ENCODE measurements around the gene DCTN1. TPM values are rescaled to one million over a fixed set of nuclear protein-coding genes. Genes with fewer than 3 reads are reported as not detected.

DCTN1 gene
- polyA plus RNA-seq, 1 donor: 98.0 TPM

DNA sequence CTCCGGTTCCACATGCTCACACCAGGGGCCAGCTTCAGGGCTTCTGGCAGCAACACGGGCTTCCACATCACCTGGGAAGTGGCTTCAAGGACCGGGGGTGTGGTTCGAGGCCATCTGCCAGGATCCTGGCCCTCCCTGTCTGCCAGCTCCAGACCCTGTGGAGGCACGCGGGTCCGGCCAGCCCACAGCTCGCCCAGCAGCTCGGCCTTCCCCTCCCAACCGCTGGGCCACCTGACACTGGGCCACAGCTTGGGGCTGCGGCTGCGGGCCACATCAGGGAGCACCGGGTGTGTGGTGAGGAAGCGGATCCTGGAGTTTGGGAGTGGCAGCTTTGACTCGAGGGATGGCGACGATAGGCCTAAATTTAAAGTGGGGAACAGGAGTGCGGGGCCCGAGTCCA is 34.3 kb upstream of the DCTN1 start:
- DNase-seq (ENCODE audit: low read depth): no peak

DNA sequence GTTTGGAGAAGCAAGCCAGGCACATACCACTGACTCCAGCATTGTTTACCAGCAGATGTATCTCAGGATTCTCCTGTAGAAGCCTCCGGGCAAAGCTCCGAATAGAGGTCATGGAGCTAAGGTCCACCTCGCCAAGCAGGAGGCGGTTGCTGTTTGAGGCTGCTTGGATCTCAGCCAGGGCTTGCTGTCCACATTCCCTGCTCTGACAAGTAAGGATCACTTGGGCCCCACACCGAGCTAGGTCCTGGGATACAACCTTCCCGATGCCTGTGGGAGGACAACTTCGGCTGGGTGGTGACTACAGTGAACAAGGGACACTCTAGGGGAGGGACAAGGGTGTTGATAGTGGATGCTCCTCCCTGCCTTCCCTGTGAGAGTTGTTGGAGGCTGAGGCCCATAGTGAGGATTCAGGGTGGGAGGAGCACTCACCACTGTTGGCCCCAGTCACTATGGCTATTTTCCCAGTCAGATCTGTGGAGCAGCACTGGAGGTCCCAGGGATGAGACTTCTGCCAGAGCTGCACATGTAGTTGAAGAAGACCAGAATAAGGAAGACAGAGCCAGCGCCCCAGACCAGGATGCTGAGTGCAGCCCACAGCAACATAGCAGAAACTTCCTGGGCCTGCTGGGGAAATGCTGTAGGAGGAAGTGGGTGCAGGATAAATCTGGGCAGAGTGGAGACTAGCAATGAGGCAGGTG is 33.0 kb upstream of the DCTN1 start:
- peak; percentile 52 for DNase-seq (ENCODE audit: low read depth)

DNA sequence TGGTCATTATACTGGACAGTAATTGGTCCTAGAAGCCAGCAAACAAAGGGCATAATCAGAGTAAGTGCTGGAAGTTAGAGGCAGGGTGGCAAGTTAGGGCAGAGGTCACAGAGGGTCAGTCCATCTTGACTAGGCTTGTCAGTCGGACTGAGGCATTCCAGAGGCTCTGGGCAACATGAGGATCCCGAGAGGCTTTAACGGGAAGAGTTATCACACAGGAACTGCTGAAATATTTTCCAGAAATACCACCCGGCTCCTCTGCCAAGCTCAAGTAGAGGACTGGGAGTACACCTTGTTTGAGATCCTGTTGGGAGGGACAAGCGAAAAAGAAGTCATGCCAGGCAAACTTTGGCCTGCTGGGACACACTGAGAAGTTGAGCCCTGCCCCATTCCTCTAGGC is 27.6 kb upstream of the DCTN1 start:
- no peak for DNase-seq (ENCODE audit: low read depth)

DNA sequence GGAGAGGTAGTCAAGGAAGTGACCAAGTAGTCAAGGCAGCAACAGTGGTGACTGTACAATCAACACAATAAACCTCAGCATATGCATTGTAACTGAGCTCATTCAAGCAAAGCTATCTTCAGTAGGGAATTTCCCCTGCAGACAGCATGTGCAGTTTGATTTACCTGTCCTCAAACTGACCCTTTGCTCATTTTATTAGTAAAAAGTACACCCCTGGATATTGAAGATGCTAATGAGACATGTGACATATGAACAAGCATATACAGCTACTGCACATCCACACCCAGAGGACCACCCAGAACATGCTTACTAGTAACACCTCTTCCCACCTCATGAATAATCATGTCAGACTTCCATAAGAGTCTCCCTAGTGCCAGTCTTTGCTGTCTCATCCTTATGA is 25.9 kb upstream of the DCTN1 start:
- DNase-seq (ENCODE audit: low read depth): no peak

DNA sequence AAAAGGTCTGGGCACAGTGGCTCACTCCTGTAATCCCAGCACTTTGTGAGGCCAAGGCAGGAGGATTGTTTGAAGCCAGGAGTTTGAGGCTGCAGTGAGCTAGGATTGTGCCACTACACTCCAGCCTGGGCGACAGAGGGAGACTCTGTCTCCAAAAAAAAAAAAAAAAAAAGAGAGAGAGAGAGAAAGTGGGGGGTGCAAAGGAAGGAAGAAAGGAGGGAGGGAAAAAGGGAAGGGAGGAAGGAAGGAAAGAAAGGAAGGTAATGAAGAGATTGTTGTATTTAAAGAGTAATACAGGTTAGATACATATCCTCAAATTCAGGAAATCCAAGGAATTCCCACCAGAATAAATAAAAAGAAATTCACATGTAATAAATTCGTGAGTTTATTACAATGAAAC is 21.8 kb upstream of the DCTN1 start:
- DNase-seq (ENCODE audit: low read depth): no peak

DNA sequence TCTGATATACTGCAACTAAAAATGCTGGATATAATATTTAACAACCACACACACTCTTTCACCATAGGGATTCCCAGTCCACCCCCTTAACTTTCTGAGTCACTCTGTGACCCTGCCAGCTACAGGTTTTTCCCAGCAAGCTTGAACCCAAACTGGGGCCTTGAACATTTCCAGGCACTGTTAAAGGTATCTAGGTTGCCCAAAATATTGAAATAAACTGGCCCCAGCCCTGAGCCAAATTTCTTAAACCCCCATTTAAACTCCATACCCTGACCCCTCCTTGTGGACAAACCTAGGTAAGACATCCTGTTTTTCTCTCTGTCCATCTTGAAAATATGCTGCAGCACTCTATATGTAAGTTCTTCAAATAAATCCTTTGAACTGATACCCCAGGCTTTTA is 19.7 kb upstream of the DCTN1 start:
- no peak for DNase-seq (ENCODE audit: low read depth)

DNA sequence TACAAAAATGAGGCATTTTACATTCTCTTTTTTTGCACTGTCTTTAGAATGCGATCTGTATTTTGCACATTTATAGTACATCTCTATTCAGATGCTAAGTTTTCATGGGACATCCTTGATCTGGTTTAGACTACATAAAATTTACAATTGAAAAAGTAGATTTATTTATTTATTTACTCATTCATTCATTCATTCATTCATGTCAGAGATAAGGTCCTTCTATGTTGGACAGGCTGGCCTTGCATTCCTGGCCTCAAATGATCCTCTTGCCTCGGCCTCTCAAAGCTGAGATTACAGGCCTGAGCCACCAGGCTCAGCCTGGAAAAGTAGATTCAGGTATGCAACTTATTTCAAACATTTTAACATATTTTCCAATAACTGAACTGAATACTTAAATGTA is 16.0 kb upstream of the DCTN1 start:
- no peak for DNase-seq (ENCODE audit: low read depth)

DNA sequence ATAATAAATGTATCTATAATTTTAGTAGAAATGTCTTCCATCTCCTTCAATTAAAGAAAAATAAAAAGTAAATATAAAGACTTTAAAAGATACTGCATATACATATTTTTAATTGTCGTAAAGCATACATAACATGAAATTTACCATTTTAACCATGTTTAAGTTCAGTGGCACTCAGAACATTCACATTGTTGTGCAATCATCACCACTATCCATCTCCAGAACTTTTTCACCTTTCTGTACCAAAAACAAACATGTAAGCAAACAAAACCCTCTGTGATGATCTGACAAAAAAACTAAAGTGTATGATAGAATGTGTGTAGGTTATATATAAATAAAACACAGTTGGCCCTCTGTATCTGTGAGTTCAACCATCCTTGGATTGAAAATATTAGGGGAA is 13.4 kb upstream of the DCTN1 start:
- no peak for DNase-seq (ENCODE audit: low read depth)

DNA sequence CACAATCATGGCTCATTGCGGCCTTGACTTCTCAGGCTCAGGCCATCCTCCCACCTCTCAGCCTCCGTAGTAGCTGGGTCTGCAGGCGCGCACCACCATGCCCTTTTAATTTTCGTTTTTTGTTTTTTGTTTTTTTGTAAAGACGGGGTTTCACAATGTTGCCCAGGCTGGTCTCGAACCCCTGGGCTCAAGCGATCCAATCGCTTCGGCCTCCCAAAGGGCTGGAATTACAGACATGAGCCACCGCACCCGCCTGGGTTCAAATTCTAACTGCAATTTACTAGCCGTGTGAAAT is 12.3 kb upstream of the DCTN1 start:
- DNase-seq (ENCODE audit: low read depth): no peak

DNA sequence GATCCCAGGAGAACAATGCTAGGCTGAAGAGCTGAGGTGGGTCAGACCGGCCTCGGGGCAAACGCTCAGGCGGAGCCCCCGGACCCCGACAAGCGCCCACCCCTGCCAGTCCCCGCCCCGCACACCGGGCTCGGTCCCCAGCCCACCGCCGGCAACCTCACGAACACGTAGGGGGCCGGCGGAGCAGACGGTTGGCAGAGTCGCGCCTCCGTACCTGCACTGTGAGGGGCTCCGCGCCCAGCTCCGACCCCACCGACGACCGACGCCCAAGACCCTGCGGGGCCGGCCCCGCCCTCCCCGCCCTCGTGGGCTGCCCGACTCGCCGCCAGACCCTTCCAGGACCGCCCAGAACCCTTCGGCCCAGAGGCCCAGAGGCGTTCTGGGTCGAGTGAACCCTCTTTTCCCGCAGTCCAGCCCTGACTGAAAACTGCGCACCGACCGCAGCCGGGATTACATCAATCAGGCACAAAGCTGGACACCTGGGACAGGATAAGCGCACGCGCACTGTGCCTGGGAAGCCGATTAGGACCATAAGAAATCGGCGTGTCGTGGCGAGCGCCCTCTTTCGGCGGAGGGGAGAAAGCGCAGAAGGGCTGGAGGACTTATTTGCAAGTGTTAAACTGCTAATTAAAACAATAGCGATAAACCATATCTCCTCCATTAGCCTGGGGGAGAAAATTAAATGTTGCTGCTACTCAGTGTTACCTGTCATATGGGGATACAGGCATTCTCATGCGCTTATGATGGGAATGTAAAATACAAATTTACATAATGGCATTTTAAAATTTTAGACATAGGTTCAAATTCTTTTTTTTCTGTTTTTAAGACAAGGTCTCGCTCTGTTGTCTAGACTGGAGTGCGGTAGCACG is 11.7 kb upstream of the DCTN1 start:
- peak; percentile 78 for DNase-seq (ENCODE audit: low read depth)

DNA sequence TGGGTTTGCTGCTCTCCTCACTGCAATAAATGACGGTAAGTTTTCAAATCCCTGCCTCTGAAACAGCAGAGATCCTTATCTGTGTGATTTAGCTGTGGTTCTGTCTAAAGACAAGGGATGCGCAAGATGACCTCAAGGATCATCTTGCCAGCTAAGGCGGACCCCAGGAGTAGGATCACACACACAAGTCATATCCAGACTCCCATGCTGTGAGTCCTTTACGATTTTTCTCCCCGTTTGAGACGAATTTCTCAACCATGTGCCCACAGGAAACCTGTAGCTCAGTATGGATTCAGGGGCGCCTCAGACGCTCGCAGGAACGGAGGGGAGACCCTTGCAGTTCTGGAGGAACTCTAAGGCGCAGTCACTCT is 11.1 kb upstream of the DCTN1 start:
- no peak for DNase-seq (ENCODE audit: low read depth)

DNA sequence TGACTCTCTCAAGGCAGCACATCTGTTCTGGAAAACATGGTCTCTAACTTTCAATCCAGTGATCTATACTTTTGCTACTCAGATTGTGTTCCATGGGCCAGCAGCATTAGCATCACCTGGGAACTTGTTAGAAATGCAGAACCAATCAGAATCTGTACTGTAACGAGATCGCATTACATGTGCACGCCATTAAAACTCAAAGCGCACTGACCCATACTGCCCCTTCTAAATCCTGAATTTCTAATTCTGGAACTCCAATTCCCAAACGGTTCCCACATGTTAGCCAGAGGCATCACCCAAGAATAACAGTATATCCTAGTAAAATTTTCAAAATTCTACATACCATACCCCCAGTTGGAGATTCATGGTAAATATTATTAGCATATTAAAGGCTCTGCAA is 10.5 kb upstream of the DCTN1 start:
- no peak for DNase-seq (ENCODE audit: low read depth)

DNA sequence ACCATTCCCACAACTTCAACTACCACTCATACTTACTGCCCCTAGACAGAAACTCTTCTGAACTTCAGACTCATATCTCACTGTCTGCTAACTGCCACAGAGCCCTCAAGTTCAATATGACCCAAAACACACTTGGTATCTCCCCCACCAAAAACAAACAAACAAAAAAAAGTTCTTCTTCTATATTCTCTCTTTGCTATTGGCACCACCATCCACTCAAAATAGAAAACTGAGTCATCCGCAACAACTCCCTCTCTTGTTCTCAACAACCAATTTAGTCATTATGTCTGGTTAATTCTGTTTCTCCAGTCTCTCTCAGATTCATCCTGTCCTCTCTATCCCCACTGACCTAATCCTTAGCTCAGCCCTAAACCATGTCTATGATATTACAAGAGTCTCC is 7.2 kb upstream of the DCTN1 start:
- no peak for DNase-seq (ENCODE audit: low read depth)

DNA sequence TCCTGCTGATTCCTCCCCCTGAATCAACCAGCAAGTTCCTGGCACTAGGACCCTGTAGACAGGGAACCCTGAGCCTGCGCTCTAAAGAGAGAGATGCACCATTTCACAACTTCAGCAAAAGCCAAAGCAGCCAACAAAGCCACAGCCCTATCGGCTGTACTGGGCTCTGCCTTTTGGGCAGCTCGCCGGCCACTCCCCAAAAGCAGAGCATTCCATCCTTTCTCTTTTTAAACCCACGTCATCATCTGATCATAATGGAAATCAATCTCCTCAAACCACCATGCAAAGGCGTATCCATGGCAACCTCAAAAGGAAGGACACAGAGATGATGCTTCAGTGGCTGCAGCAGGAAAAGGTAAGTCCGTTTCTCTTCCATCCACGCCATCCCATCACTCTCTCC is 5.3 kb upstream of the DCTN1 start:
- DNase-seq (ENCODE audit: low read depth): no peak

DNA sequence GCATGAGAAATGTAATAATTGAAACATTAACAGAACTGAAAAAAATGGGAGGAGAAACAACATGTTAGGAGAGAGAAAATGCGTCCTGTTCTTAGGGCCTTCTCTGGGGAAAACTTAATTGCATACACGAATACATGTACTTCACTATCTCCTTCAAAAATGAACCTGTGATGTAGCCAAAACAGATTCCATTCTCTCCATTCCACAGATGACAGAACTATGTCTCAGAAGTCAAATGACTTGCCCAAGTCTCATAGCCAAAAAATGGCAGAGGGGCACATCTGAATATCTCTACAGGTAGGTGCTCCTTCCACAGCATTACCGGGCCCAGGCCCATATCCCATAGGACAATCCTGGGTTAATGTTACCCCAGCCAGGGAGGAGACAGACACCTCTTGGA is 3.9 kb upstream of the DCTN1 start:
- DNase-seq (ENCODE audit: low read depth): no peak

DNA sequence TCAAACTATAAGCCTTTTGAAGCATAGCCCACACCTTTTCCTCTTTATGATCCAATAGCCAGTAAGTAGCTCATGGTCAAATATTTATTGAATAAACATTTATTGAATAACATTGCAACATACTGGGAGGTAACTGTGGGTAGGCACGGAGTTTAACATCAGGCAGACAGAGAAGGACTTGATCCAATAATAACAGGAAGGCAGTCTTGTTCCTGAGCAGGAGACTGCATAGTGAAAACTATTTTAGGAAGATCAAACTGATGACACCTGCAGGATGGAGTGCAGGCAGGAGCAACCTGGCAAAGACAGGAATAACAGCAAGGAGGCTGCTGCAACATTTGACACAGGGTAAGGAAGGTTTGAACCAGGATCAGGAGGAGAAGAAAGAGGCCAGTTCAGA is 3.1 kb upstream of the DCTN1 start:
- DNase-seq (ENCODE audit: low read depth): no peak

DNA sequence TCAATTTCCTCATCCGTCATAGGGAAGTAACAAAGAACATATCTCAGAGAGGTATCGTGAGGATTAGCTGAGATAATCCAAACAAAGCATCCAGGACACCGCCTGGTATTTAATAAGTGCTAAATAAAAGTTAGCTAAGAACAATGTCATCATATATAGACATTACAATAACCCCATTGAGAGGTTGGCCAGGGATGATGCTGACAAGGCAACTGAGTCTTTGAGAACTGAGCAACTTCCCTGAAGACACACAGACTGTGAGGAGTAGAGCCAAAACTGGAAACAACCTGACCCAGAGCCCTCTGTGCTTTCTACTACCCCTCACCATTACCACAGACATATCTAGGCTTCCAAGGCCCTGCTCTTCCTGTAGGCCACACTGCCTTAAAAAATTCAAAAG is 1.6 kb upstream of the DCTN1 start:
- DNase-seq (ENCODE audit: low read depth): no peak

DNA sequence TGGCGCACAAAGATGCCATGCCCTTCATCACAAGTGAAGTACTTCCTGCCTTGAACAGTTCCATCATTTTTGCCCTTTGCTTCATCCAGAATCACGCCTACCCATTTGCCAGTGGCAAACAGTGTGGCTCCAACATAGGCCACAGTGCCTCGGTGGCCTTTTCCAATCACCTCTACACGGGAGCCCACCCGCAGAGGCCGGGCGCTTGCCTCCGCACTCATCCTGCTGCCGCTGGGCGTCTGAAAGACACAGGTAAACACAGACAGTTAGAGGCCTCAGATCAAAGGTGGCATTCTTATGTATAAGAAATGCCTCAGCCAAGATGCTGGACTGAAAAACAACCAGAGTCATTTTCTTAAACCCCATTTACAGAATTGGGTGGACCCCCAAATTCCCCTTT is 2.1 kb downstream of the DCTN1 start:
- DNase-seq (ENCODE audit: low read depth): no peak

DNA sequence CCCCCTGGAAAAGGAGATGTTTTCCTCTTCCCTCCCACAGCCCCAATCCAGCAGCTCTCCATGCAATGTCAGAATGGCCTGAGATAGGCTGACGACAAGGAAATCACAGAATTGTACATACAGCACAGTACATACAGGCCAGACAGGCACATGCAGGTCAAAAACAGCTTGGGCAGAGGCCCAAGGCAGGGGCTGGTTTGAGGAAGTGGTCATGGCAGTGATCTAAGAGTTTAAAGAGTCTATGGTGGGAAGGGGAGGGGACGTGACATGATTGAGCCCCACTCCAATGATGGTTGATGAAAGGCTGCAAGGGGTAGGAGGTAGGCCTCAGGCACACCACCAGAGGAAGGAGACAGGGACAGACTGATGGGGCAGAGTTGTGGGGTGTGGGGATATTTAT is 4.3 kb downstream of the DCTN1 start:
- no peak for DNase-seq (ENCODE audit: low read depth)

DNA sequence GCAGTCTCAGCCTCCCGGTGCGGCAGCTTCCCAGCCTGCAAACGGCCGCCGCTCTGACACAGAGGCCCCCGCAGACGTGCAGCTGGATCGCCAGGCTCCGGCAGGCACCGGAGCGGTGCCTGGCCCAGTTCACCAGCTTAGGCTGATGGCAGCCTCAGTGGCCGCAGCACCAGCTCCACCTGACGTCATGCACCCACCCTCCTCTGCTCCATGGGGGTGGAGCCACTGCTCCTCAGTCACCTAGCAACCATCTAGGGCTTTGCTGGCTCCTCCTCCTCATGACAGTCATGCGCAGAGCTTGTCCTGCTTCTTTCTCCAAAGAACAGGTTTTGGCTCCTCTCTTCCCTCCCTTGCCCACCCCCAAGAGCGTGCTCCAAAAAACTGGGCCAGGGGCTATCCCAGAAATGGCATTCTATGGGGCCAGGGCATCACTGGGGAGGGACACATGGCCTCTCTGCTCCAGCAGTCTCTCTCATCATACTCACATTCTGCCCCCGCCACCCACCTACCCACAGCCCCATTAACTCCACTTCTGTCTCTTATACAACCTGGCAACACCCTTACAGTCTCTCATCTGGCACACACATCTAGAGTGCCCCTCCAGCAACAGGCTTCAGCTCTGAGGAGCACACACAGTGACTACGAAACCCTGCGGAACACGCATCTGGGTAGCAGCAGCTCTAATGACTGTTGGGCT is 5.5 kb downstream of the DCTN1 start:
- DNase-seq (ENCODE audit: low read depth): no peak

DNA sequence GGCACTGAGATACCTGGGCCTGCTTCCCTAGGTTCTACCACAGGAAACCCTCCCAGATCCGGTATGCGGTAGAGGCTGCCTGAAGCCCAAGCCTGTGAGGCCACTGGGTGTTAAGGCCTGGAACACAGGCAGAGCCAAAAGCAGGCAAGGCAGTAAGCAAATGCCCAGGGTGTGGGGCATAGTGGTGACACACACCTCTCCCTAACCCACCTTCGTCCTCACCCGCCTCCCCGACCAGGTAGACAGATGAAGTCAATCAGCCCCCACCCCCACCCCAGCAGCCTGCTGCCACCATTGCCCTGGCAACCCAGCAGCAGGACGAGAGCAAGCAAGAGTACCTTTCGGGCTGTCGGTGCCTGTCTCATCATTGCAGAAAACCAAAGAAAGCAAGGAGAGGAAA is 6.1 kb downstream of the DCTN1 start:
- DNase-seq (ENCODE audit: low read depth): no peak

DNA sequence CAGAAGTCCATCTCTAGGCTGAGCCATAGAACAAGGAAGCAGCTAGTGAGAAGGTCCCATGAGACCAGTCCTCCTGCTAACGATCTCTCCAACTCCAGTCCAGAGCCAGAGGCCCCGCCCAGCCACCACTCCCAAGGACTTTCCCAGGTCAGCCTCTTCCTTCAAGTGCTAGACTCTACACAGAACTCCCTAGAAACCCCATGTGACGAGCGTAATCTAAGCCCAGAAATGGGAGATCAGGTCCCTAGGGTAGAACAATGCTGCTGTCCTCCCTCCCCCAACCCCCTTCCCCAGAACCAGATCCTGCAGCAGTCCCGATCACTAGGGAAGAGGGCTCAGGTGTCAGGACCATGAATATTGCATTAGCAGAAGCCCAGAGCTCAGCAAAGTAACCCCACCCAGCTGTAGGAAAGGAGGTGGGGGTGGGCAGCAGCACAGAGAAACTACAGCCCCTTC is 6.9 kb downstream of the DCTN1 start:
- DNase-seq (ENCODE audit: low read depth): no peak

DNA sequence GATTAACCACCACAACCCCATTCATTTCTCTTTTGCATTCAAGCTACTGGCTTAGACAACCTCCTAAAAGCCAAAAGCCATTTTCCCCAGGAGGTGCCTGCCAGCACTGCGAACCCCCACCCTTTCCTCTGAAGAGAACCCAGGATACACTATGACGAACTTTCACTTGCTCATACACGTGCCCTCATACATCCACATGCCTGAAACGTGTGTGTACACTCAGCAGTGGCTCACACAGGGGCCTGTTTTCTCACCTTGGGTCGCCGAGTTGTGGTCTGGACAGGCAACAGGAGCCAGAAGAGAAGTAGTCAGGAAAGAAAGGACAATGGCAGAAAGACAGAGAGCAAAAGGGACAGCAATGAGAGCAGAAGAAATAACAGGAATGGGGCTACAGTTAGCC is 7.4 kb downstream of the DCTN1 start:
- no peak for DNase-seq (ENCODE audit: low read depth)

Data from forelimb muscle (tissue), 1 donor.